ENCODE results near the gene NRSN2.

The NRSN2 gene

DNA sequence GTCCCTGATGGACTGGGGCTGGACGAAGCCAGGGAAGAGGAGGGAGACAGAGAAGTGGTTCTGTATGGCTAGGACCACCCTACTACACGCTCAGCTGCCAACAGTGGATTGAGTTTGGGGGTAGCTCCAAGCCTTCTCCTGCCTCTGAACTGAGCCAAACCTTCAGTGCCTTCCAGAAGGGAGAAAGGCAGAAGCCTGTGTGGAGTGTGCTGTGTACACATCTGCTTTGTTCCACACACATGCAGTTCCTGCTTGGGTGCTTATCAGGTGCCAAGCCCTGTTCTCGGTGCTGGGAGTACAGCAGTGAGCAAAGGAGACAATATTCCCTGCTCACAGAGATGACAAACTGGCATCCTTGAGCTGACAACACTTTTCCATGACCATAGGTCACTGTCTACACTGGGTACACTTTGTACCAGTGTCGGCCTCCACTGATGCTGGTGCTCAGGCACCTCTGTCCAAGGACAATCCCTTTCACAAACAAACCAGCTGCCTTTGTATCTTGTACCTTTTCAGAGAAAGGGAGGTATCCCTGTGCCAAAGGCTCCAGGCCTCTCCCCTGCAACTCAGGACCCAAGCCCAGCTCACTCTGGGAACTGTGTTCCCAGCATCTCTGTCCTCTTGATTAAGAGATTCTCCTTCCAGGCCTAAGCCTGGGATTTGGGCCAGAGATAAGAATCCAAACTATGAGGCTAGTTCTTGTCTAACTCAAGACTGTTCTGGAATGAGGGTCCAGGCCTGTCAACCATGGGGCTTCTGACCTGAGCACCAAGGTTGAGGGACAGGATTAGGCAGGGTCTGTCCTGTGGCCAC, 49.9 kb downstream of the NRSN2 start:
- Histone ChIP-seq H3K9me3 (no peaks in the 10 kb centered on the region), H3K4me1 (peaks cover 2% of the 10 kb centered on the region), H3K27me3 (no peaks in the 10 kb centered on the region), H3K4me2 (no peak overlapping the region), H3K27ac (no peak overlapping the region), H3K36me3 (peaks cover 71% of the 10 kb centered on the region), H3K9ac (no peak overlapping the region), H4K20me1 (peaks cover 27% of the 10 kb centered on the region; the same call in 1 of the 2 replicates), H3K4me3 (no peak overlapping the region)
- no peak for TF ChIP-seq Cebpa-rat (IDR thresholded peaks at IDR 0.05)

GRCh38 chr20:397432-398237, 50.7 kb downstream of the NRSN2 start:
- TF ChIP-seq Cebpa-rat (IDR thresholded peaks at IDR 0.05): no peak
- H3K9me3 ChIP-seq: no peaks in the 10 kb centered on the region

GRCh38 chr20:399182-399707, 52.3 kb downstream of the NRSN2 start:
- Histone ChIP-seq H3K27me3 (no peaks in the 10 kb centered on the region), H4K20me1 (peaks cover 15% of the 10 kb centered on the region; the same call in 1 of the 2 replicates), H3K27ac (no peak overlapping the region), H3K9me3 (no peaks in the 10 kb centered on the region), H3K4me2 (no peak overlapping the region), H3K4me3 (no peak overlapping the region), H3K9ac (no peak overlapping the region), H3K4me1 (peaks cover 12% of the 10 kb centered on the region), H3K36me3 (peaks cover 47% of the 10 kb centered on the region)
- no peak for TF ChIP-seq Cebpa-rat (IDR thresholded peaks at IDR 0.05)

More at GRCh38 chr20:397432-398237, 50.7 kb downstream of the NRSN2 start:
- peaks cover 24% of the 10 kb centered on the region; the same call in 1 of the 2 replicates for H4K20me1 ChIP-seq
- no peak overlapping the region for H3K9ac ChIP-seq
- H3K27me3 ChIP-seq: no peaks in the 10 kb centered on the region
- peaks cover 10% of the 10 kb centered on the region for H3K4me1 ChIP-seq
- H3K4me3 ChIP-seq: no peak overlapping the region
- peaks cover 63% of the 10 kb centered on the region for H3K36me3 ChIP-seq
- no peak overlapping the region for H3K4me2 ChIP-seq
- H3K27ac ChIP-seq: no peak overlapping the region

DNA sequence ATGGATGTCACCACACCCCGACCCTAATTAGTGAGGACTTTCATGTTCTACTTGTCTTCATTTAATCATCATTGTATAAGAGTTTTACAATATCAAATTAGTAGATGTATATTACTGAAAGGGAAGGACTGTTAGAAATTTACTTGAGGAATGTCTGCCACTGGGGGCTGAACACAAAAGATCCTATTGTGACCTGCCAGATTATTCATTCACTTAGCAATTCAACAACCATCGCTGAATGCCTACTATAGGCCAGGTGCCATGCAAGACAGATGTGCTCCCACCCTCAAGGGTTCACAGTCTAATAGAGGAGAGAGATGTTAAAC, 53.2 kb downstream of the NRSN2 start:
- H3K36me3 ChIP-seq: peaks cover 38% of the 10 kb centered on the region
- H3K27ac ChIP-seq: no peak overlapping the region
- H3K27me3 ChIP-seq: no peaks in the 10 kb centered on the region
- no peak for TF ChIP-seq Cebpa-rat (IDR thresholded peaks at IDR 0.05)
- no peak overlapping the region for H3K4me3 ChIP-seq
- H3K4me2 ChIP-seq: no peak overlapping the region
- H3K9me3 ChIP-seq: no peaks in the 10 kb centered on the region
- no peak overlapping the region for H3K9ac ChIP-seq
- H3K4me1 ChIP-seq: peaks cover 12% of the 10 kb centered on the region
- H4K20me1 ChIP-seq: peaks cover 11% of the 10 kb centered on the region; the same call in 1 of the 2 replicates

GRCh38 chr20:400454-401275, 53.8 kb downstream of the NRSN2 start:
- no peaks in the 10 kb centered on the region for H3K27me3 ChIP-seq
- H3K9me3 ChIP-seq: no peaks in the 10 kb centered on the region
- H4K20me1 ChIP-seq: peaks cover 11% of the 10 kb centered on the region; the same call in 1 of the 2 replicates
- peaks cover 33% of the 10 kb centered on the region for H3K36me3 ChIP-seq
- no peak overlapping the region for H3K27ac ChIP-seq
- no peak overlapping the region for H3K9ac ChIP-seq
- no peak overlapping the region for H3K4me2 ChIP-seq
- no peak for TF ChIP-seq Cebpa-rat (IDR thresholded peaks at IDR 0.05)
- H3K4me1 ChIP-seq: peaks cover 12% of the 10 kb centered on the region
- H3K4me3 ChIP-seq: no peak overlapping the region

DNA sequence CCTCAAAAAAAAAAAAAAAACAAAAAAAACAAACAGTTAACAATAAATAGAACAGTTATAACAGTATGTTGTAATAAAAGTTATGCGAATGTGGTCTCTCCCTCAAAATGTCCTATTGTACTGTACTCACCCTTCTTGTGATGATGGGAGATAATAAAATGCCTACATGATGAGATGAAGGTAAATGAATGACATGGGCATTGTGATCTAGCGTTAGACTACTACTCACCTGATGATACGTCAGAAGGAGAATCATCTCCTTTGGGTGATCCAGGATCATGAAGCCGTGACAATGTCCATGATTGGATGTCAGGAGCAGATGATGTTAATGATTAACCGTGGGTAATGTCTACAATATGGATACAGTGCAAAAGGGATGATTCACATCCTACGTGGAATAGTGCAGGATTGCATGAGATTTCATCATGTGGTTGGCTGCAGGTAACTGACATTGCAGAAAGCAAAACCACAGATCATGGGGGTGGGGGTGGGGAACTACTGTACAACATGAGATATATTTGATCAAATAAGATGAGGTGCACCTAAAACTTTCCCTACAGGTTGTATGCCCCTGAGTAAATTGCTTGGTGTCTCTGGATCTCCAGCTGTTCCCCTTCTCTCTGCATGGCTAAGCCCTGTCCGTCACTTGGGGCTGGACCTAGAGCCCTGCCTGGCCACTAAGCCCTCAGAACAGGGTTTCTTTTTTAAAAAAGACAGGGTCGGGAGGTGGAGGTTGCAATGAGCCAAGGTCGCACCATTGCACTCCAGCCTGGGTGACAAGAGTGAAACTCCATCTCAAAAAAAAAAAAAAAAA, 55.0 kb downstream of the NRSN2 start:
- H3K4me3 ChIP-seq: no peak overlapping the region
- no peak overlapping the region for H3K27ac ChIP-seq
- peaks cover 17% of the 10 kb centered on the region for H3K4me1 ChIP-seq
- H3K9ac ChIP-seq: no peak overlapping the region
- peaks cover 20% of the 10 kb centered on the region for H3K36me3 ChIP-seq
- H3K27me3 ChIP-seq: no peaks in the 10 kb centered on the region
- peaks cover 3% of the 10 kb centered on the region; the same call in 1 of the 2 replicates for H4K20me1 ChIP-seq
- no peak for TF ChIP-seq Cebpa-rat (IDR thresholded peaks at IDR 0.05)
- H3K9me3 ChIP-seq: no peaks in the 10 kb centered on the region
- peak overlapping the region; percentile 6 for H3K4me2 ChIP-seq

GRCh38 chr20:402496-402885, 55.6 kb downstream of the NRSN2 start:
- H3K27me3 ChIP-seq: no peaks in the 10 kb centered on the region
- no peak overlapping the region for H3K9ac ChIP-seq
- no peaks in the 10 kb centered on the region for H4K20me1 ChIP-seq
- no peak overlapping the region for H3K27ac ChIP-seq
- peaks cover 23% of the 10 kb centered on the region for H3K4me1 ChIP-seq
- no peak overlapping the region for H3K4me3 ChIP-seq
- peaks cover 14% of the 10 kb centered on the region for H3K36me3 ChIP-seq
- H3K4me2 ChIP-seq: peak overlapping the region; percentile 6
- H3K9me3 ChIP-seq: no peaks in the 10 kb centered on the region
- TF ChIP-seq Cebpa-rat (IDR thresholded peaks at IDR 0.05): no peak

GRCh38 chr20:402898-403581, 56.1 kb downstream of the NRSN2 start:
- no peaks in the 10 kb centered on the region for H3K9me3 ChIP-seq
- TF ChIP-seq Cebpa-rat (IDR thresholded peaks at IDR 0.05): no peak
- no peak overlapping the region for H3K9ac ChIP-seq
- peaks cover 9% of the 10 kb centered on the region for H3K36me3 ChIP-seq
- H3K4me2 ChIP-seq: peak overlapping the region; percentile 6
- H3K27ac ChIP-seq: no peak overlapping the region
- peaks cover 24% of the 10 kb centered on the region for H3K4me1 ChIP-seq
- H3K4me3 ChIP-seq: no peak overlapping the region
- H4K20me1 ChIP-seq: no peaks in the 10 kb centered on the region
- no peaks in the 10 kb centered on the region for H3K27me3 ChIP-seq
